Activated CD4-positive, CD25-positive, alpha-beta regulatory T cell treated with anti-CD3 and anti-CD28 coated beads, Interleukin-2, amount 50 U/mL, for 16 hours (primary cell): ENCODE data around the gene OR6C6.
"Not testable (repeated sequence)": the region's sequence is repeated elsewhere in the genome, so short reads cannot be mapped to it uniquely, and the experiment has no call there.

Experiments
- DNase-seq: peaks from one replicate; pipeline ENCODE4 v3.0.0-alpha.2; 2020; ENCODE audit warnings: low read depth, low spot score

The OR6C6 gene

DNA sequence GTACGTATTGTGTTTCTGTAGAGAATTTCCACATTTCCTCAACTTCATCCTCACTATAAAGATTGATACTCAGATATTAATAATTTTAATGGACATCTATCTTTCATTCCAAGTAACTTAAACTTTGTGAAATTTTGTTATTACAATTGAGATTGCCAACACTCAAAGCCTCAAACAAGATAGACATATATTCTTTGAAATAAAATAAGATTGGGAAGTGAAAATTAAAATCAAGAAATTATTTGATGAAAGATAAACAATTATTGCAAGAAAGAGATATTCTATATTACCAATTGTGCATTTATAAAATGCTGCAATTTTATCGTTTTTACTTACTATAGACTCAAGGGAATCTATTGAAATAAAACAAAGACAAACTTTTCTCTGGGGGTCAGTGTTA lies at the start of gene OR6C6:
TSS of gene OR6C6 (minus strand) at position 101 of the 400 bp plus-strand sequence. CDS start 1,337 bp downstream, outside the sequence.
- DNase-seq = no peak

DNA sequence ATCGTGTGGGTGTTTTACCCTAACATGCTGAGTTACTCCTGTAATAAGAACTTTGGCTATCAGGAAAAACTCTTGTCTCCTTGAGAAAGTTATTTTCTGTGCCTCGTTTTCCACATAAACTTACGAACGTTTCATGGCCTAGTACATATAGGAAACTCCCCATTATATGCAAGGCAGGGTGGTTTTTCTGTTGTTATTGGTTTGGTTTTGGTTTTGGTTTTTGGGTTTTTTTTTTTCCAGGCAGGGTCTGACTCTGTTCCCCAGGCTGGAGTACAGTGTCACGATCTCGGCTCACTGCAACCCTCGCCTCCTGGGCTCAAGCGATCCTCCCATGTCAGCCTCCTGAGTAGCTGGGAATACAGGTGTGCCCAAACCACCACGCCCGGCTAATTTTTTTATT lies 39.6 kb upstream of the OR6C6 start:
- no peak for DNase-seq

DNA sequence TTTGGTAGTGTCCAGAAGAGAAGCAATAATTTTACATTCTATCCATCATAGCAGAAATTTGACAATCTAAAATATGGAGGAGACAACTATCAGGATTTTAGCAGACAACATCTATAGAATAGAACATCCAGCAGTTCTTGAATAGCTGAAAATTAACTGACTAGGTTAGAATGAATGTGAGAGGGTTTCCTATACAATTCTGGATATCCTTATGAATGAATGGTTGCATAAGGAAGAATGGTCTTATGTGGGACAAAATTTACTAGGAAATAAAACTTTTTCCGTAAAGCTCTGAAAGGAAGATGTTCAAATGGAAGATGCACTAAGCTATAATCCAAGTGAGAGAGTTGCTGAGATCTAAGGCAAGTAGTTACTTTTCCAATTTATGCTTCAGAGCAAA lies 34.1 kb upstream of the OR6C6 start, which contains the start of gene OR6C3:
TSS of gene OR6C3 (plus strand) at position 301 of the 400 bp plus-strand sequence. CDS start 955 bp downstream, outside the sequence.
- DNase-seq = no peak

DNA sequence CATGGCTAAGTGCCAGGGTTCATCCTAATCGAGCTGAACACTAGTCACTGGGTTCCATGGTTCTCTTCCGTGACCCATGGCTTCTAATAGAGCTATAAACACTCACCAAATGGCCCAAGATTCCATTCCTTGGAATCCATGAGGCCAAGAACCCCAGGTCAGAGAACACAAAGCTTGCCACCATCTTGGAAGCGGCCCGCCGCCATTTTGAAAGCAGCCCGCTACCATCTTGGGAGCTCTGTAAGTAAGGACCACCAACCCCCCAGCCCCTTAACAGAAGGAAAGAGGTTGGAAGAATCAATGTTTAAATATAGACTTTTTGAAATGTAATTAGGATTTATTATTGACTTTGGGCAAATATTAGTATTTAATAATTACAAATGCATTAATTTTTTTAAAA lies 29.4 kb upstream of the OR6C6 start:
- DNase-seq = not testable (repeated sequence)

DNA sequence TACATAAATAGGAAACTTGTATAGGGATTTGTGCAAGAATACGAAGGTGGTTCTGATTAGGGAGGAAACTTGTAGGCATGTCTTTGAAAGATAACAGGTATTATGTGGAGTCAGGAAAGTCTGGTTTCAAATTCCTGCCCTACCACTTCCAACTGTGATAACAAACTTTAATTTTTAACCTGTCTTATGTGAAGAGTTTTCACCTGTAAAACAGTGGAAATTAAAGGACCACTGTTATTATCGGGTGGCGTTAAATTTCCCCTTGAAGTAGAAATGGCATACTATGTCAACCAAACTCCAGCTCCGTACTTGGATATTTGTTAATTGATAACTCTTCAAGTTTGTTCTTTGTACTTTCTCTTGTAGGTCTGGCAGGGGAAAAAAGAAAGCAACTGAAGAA lies 23.8 kb upstream of the OR6C6 start:
- no peak for DNase-seq

GRCh38 chr12:55314043-55314442 lies 17.7 kb upstream of the OR6C6 start, which contains the start of gene OR6C1:
Gene OR6C1 (plus strand): TSS chr12:55314343. CDS start chr12:55320600, 6,257 bp downstream.
- DNase-seq = no peak

DNA sequence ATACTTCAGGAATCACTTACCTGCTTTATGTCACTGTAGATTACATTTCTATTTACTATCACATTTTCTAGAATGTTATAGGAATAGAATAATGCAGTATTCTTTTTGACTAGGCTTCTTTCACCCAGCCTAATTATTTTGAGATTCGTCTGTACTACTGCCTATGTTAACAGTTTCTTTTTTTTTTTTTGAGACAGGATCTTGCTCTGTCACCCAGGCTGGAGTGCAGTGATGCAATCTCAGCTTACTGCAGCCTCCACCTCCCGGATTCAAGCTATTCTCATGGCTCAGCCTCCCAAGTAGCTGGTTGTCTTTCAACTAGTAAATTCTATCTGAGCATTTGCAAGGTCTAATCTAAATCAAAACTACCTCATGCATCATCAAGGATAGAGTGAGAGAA lies 6.4 kb downstream of the OR6C6 start:
- DNase-seq = no peak

DNA sequence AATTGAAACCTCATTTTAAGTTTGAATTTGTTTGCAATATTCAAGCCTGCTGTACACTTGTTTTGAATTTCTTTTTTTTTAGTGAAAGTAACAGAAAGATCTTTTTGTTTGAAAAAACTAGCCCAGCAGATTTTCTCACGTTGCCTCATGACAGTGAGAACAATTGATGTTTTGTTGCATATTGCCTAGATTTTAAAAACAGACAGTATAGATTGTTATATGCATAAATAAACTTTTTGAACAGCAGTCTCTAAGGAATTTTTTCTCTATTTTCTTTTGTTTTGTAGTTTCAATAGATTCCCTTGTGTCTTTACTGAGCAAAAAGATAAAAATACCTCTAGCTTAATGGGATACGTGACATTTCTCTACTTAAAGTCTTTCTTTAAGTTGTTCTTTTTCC lies 15.4 kb downstream of the OR6C6 start:
- DNase-seq = no peak

DNA sequence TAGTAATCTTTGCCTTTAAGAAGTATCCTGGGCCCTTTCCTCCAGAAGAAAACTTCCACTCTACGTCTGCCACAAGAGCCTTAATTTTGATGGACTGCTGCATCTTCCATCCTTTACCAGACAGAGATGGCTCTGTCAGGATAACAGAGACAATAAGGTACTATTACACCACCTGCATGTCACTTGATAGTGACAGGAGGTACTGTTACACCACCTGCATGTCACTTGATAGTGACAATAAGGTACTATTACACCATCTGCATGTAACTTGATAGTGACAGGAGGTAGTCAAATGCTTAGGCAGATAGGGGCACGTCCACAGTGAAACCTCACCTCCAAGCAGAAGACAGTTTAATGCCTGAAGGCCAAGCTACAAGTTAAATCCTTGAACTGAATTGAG lies 38.1 kb downstream of the OR6C6 start:
- DNase-seq = no peak

GRCh38 chr12:55256831-55257230 lies 39.5 kb downstream of the OR6C6 start:
- DNase-seq = no peak

- no peak for DNase-seq
Measured at GRCh38 chr12:55253281-55253680, 43.1 kb downstream of the OR6C6 start.

GRCh38 chr12:55250944-55251343 lies 45.4 kb downstream of the OR6C6 start:
- no peak for DNase-seq

GRCh38 chr12:55246159-55246558 lies 50.2 kb downstream of the OR6C6 start:
- no peak for DNase-seq

DNA sequence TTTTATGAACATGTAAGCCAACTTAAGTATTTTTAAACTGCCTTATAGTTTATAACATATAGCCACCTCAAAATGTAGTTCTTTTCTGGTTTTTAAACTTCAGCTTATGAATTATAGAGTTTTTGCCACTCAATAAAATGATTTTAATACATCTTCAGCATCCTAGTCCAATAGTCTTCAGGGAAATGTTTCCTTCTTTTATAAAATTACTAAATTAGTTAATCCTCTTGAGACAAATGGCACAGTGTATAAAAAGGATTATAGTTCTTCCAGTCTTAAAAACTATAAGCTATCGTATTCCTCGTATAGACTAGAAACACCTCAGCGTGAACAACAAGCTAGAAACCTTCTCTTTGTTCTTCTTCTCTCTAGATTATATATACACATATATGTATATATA lies 52.1 kb downstream of the OR6C6 start, which contains the start of gene OR6C74:
TSS of gene OR6C74 (plus strand) at position 301 of the 400 bp plus-strand sequence. CDS start 2,679 bp downstream, outside the sequence.
- DNase-seq = no peak
